COLO829 (cell line): ENCODE measurements around the gene ARHGAP22.

Experiments used
- DNase-seq: peaks from one replicate; pipeline ENCODE4 v3.0.0; 2012; ENCODE audit warnings: low spot score

Gene ARHGAP22

GRCh38 chr10:48552946-48553564 lies 51.8 kb downstream of the ARHGAP22 start:
- no peak for DNase-seq

- DNase-seq: peak; percentile 57
Measured at GRCh38 chr10:48551861-48552591, 52.8 kb downstream of the ARHGAP22 start.

GRCh38 chr10:48550977-48551376 lies 53.9 kb downstream of the ARHGAP22 start:
- DNase-seq: no peak

GRCh38 chr10:48550071-48550691 lies 54.7 kb downstream of the ARHGAP22 start:
- no peak for DNase-seq

- no peak for DNase-seq
Measured at GRCh38 chr10:48549236-48549635, 55.6 kb downstream of the ARHGAP22 start.

- no peak for DNase-seq
Measured at GRCh38 chr10:48548531-48549135, 56.2 kb downstream of the ARHGAP22 start.

- no peak for DNase-seq
Measured at GRCh38 chr10:48547981-48548380, 56.9 kb downstream of the ARHGAP22 start.

- no peak for DNase-seq
Measured at GRCh38 chr10:48547061-48547895, 57.6 kb downstream of the ARHGAP22 start.

- no peak for DNase-seq
Measured at GRCh38 chr10:48545462-48546145, 59.3 kb downstream of the ARHGAP22 start.

GRCh38 chr10:48543182-48543844 lies 61.6 kb downstream of the ARHGAP22 start:
- no peak for DNase-seq

- no peak for DNase-seq
Measured at GRCh38 chr10:48542471-48543181, 62.2 kb downstream of the ARHGAP22 start.

- DNase-seq: no peak
Measured at GRCh38 chr10:48541144-48541795, 63.6 kb downstream of the ARHGAP22 start.

GRCh38 chr10:48538611-48539010 lies 66.3 kb downstream of the ARHGAP22 start:
- DNase-seq: no peak

GRCh38 chr10:48536916-48537890 lies 67.7 kb downstream of the ARHGAP22 start:
- no peak for DNase-seq

GRCh38 chr10:48536156-48536500 lies 68.7 kb downstream of the ARHGAP22 start:
- DNase-seq: no peak

- no peak for DNase-seq
Measured at GRCh38 chr10:48535416-48536155, 69.3 kb downstream of the ARHGAP22 start.

GRCh38 chr10:48533951-48534720 lies 70.7 kb downstream of the ARHGAP22 start:
- no peak for DNase-seq
